Ishikawa (cell line): ENCODE results near the gene CABP4.

Experiments
- CEBPB ChIP-seq: IDR thresholded peaks from 2 replicates; pipeline ENCODE4 v1.6.1; 2012
- CREB1 ChIP-seq: IDR thresholded peaks from 2 replicates; pipeline ENCODE4 v1.6.1; 2012; ENCODE audit warnings: low read depth
- EGR1 ChIP-seq: IDR thresholded peaks from 2 replicates; pipeline ENCODE4 v1.6.1; 2012
- EP300 ChIP-seq: IDR thresholded peaks from 2 replicates; pipeline ENCODE4 v1.6.1; 2012; ENCODE audit warnings: borderline replicate concordance
- FOXM1 ChIP-seq: IDR thresholded peaks from 2 replicates; pipeline ENCODE4 v1.6.1; 2012; ENCODE audit warnings: low read depth, borderline replicate concordance
- MAX ChIP-seq: IDR thresholded peaks from 2 replicates; pipeline ENCODE4 v1.6.1; 2012
- NFIC ChIP-seq: IDR thresholded peaks from 2 replicates; pipeline ENCODE4 v1.6.1; 2012
- RAD21 ChIP-seq: IDR thresholded peaks from 2 replicates; pipeline ENCODE4 v1.6.1; 2012; ENCODE audit warnings: low read depth
- REST ChIP-seq: IDR thresholded peaks from 2 replicates; pipeline ENCODE4 v1.6.1; 2012; ENCODE audit warnings: low read depth, mild to moderate bottlenecking
- TAF1 ChIP-seq: IDR thresholded peaks from 2 replicates; pipeline ENCODE4 v1.6.1; 2012; ENCODE audit warnings: low read depth, mild to moderate bottlenecking
- TCF12 ChIP-seq: IDR thresholded peaks from 2 replicates; pipeline ENCODE4 v1.6.1; 2012; ENCODE audit warnings: low read depth
- TEAD4 ChIP-seq: IDR thresholded peaks from 2 replicates; pipeline ENCODE4 v1.6.1; 2012
- YY1 ChIP-seq: IDR thresholded peaks from 2 replicates; pipeline ENCODE4 v1.6.1; 2012; ENCODE audit warnings: low read depth
- ZBTB7A ChIP-seq: IDR thresholded peaks from 2 replicates; pipeline ENCODE4 v1.6.1; 2012; ENCODE audit warnings: low read depth
- TF ChIP-seq, protein P1 (sequence below): IDR thresholded peaks from 2 replicates; pipeline ENCODE4 v1.6.1; 2012

The CABP4 gene

DNA sequence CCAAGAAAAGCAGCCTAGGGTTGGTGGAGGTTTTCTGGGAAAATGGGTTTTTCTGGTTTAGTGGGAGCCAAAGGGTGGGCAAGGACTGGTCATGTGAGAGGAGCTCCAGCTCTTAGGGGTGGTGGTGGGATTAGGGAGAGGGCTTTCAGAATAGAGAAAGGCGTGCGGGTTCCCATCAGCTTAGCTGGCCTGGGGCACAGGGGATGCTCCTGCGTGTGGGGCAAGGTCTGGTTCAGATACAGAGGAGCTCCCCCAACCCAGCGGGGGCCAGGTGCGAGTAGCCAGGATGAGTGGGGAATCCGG is 13.3 kb downstream of the CABP4 start:
- TF ChIP-seq EGR1, result no peak
- TF ChIP-seq TEAD4, result no peak
- no peak for TF ChIP-seq TAF1
- no peak for TF ChIP-seq FOXM1
- no peak; the same call in 1 of the 2 replicates for TF ChIP-seq ZBTB7A
- no peak for TF ChIP-seq EP300
- no peak for TF ChIP-seq CREB1
- no peak for TF ChIP-seq RAD21
- TF ChIP-seq TCF12, result no peak
- no peak for TF ChIP-seq YY1
- TF ChIP-seq, protein P1, sequence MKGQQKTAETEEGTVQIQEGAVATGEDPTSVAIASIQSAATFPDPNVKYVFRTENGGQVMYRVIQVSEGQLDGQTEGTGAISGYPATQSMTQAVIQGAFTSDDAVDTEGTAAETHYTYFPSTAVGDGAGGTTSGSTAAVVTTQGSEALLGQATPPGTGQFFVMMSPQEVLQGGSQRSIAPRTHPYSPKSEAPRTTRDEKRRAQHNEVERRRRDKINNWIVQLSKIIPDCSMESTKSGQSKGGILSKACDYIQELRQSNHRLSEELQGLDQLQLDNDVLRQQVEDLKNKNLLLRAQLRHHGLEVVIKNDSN, result no peak
- TF ChIP-seq MAX, result no peak
- TF ChIP-seq NFIC, result no peak
- TF ChIP-seq CEBPB, result no peak

DNA sequence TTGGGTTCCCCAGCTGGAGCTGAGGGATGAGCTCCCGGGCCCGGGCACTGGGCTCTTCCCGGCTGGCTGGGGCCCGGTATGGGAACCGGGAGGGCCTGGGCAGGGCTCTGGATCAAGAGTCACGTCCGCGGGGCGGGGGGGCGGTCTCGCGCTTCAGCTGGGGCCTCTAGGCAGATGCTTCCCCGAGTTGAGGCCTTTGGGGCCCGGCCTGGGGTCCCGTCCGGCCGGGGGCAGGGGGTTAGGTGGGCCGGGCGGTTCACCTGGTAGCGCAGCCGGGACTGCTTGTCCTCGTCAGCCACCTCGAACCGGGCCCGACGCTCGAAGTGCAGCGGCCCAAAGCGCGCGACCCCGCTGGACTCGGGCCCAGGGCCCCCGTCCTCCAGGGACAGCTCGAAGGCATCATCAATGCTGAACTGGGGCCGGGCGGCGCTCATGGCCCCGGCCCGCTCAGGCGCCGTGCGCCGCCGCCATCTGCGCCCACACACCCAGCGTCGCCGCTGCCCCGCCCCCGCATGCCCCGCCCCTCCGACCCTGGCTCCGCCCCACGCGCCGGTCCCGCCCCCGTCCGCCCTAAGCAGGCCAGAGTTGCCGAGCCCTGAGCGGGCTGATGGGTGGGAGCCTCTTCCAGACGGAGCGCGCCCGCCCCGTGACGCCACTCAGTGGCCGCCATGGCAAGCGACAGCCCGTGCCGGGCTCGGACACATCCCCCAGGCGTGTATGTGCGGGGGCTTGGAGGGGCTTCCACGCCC is 13.8 kb downstream of the CABP4 start, which contains the start of gene TMEM134:
Gene TMEM134 (minus strand): TSS at position 493 of the 749 bp plus-strand sequence. CDS start 59 bp downstream, at position 434.
- peak; percentile 77 for TF ChIP-seq EGR1
- peak; percentile 61; the same call in 1 of the 2 replicates for TF ChIP-seq CREB1
- TF ChIP-seq, protein P1, result peak; percentile 45; the same call in 1 of the 2 replicates
- peak; percentile 89 for TF ChIP-seq YY1
- TF ChIP-seq TCF12, result 0 out of 2 replicates have a peak, but pooled peaks have one; percentile 10
- TF ChIP-seq ZBTB7A, result peak; percentile 94
- no peak for TF ChIP-seq EP300
- TF ChIP-seq TAF1, result peak; percentile 81
- peak; percentile 63 for TF ChIP-seq MAX
- TF ChIP-seq RAD21, result peak; percentile 54; the same call in 1 of the 2 replicates
- TF ChIP-seq NFIC, result no peak

GRCh38 chr11:67469508-67469811 is 14.3 kb downstream of the CABP4 start:
- TF ChIP-seq TCF12 (no peak), CEBPB (no peak), MAX (no peak), NFIC (no peak), CREB1 (no peak), ZBTB7A (no peak), YY1 (no peak), FOXM1 (no peak), REST (no peak), RAD21 (no peak), EP300 (no peak), TEAD4 (no peak), TAF1 (no peak; the same call in 1 of the 2 replicates), EGR1 (no peak)
- TF ChIP-seq, protein P1, result no peak

DNA sequence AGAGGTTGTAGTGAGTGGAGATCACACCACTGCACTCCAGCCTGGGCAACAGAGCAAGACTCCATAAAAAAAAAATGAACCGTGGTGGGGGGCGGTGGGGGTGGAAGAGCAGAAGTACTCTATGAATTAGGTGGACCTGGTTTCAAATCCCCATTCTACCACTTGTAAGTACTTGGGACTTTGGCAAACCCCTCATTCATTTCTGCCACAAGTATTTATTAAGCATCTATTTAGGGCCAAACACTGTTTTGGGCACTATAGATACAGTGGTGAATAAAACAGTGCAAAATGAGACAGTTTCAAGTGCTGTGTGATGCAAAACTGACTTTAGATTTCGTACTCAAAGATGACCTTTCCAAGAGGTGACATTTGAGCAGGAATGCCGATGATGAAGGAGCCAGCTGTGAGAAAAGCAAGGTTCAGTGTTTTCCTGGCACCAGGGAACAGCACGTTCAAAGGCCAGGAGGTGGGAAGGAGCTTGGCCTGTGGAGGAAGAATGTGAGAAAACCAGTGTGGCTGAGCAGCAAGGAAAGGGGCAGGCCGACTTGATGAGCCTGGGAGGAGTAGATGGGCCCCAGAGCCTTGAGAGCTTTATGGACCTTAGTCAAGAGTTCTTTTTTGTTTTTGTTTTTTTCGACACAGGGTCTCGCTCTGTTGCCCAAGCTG is 15.3 kb downstream of the CABP4 start:
- no peak for TF ChIP-seq ZBTB7A
- TF ChIP-seq TAF1, result no peak
- TF ChIP-seq TCF12, result no peak
- TF ChIP-seq REST, result no peak
- TF ChIP-seq, protein P1, result no peak
- TF ChIP-seq EP300, result no peak
- no peak for TF ChIP-seq EGR1
- no peak for TF ChIP-seq CEBPB
- no peak for TF ChIP-seq FOXM1
- TF ChIP-seq CREB1, result no peak
- no peak for TF ChIP-seq RAD21
- TF ChIP-seq MAX, result no peak
- TF ChIP-seq YY1, result no peak
- TF ChIP-seq TEAD4, result no peak
- no peak for TF ChIP-seq NFIC
